C4-2B (cell line): ENCODE data around the gene COQ10B.
"Not testable (repeated sequence)": the region's sequence is repeated elsewhere in the genome, so short reads cannot be mapped to it uniquely, and the experiment has no call there.

Source experiments
- H3K27ac ChIP-seq: fragments of 450-650 bp; 2 replicates; pipeline ENCODE4 v1.5.1; 2017
- ZFX ChIP-seq: fragments of 450-650 bp; IDR thresholded peaks from 2 replicates; pipeline ENCODE4 v1.6.1; 2017
- TF ChIP-seq, protein P1 (sequence below): fragments of 450-650 bp; conservative IDR thresholded peaks from 2 replicates; pipeline ENCODE4 v1.5.1; 2017; ENCODE audit warnings: mild to moderate bottlenecking

COQ10B gene

DNA sequence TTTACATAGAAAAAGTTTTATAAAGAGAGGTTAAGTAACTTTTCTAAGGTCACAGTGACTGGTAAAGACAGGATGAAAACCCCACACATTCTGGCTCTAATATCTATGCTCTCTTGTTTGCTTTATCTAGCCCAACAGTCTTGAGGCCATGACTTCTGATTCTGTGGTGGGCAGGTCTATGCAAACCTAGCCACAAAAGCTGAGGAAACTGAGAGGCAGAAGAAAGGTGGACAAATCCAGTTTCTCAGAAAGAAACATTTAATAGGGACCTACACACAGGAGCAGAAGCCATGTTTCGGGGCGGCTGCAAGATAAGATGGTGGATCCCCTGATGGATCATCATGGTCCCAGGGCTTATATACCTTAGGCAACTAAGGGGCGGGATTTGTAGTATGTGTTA lies 24.4 kb downstream of the COQ10B start:
- no peak overlapping the region for H3K27ac ChIP-seq
- no peak for TF ChIP-seq ZFX
- TF ChIP-seq, protein P1, sequence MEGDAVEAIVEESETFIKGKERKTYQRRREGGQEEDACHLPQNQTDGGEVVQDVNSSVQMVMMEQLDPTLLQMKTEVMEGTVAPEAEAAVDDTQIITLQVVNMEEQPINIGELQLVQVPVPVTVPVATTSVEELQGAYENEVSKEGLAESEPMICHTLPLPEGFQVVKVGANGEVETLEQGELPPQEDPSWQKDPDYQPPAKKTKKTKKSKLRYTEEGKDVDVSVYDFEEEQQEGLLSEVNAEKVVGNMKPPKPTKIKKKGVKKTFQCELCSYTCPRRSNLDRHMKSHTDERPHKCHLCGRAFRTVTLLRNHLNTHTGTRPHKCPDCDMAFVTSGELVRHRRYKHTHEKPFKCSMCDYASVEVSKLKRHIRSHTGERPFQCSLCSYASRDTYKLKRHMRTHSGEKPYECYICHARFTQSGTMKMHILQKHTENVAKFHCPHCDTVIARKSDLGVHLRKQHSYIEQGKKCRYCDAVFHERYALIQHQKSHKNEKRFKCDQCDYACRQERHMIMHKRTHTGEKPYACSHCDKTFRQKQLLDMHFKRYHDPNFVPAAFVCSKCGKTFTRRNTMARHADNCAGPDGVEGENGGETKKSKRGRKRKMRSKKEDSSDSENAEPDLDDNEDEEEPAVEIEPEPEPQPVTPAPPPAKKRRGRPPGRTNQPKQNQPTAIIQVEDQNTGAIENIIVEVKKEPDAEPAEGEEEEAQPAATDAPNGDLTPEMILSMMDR: no peak

DNA sequence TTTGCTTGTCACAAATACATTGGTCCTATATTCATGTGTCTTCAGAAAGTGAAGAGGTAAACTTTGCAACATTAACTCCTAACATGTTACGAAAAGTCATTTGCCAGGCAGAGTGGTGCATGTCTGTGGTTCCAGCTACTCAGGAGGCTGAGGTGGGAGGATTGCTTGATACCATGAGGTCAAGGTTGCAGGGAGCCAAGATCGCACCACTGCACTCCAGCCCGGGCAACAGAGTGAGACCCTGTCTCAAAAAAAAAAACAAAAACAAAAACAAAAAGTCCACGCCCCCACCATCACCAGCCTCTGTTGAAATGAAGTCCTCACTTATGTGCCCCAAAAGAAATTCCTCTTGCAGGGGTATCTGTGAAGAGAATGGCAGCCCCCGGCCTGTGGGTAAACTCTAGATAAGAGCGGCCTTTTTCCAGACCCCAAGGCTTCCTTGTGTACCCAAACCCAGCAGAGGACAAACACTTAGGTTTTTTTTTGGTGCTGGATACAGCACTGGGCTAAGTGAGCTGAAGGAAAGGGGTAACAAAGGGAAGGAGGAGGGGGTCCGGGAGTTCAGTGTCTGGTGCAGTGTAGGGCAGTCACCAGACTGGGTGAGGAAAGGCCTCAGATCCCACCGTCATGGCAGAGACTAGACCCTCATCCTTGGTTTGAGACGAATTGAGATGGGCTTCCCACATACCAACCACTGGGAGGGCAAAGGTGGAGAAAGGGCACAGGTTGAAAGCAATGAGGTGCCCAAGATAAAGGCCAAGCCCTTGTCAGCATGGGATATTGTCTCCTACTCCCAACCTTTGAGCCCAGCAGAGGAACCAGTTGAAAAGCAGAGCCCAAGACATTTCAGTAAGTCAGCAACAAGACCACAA lies 27.0 kb downstream of the COQ10B start:
- no peak for TF ChIP-seq ZFX
- TF ChIP-seq, protein P1: no peak
- H3K27ac ChIP-seq: no peak overlapping the region

DNA sequence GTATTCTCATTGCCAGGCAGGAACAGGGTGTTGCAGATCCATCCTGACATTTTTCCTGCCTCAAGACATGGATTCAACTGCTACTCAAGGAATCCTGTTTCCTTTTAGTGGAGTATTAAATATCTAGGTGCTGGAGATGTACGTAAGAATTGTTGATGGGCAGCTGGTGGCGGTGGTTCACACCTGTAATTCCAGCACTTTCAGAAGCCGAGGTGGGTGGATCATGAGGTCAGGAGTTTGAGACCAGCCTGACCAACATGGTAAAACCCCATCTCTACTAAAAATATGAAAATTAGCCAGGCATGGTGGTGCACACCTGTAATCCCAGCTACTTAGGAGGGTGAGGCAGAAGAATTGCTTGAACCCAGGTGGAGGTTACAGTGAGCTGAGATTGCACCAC lies 30.9 kb downstream of the COQ10B start:
- H3K27ac ChIP-seq: not testable (repeated sequence)

DNA sequence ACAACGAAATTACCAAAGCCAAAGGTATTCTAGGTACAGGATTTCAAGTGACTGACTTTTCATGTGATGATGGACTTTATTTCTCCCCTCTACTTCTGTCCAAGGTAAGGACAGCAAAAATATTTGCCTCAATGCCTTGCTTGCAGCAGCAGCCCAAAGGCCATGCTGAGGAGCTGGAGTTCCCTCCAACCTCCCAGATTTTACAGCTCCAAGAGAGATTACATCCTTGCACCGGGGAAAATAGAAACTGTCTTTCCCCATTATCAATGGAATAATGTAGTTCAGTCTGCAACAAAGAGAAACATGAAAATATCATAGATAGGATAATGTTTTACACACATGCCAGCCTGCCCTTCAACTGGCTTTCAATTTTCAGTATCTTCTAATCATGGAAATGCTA lies 32.8 kb downstream of the COQ10B start:
- no peak overlapping the region for H3K27ac ChIP-seq
- no peak for TF ChIP-seq ZFX
- TF ChIP-seq, protein P1: no peak

DNA sequence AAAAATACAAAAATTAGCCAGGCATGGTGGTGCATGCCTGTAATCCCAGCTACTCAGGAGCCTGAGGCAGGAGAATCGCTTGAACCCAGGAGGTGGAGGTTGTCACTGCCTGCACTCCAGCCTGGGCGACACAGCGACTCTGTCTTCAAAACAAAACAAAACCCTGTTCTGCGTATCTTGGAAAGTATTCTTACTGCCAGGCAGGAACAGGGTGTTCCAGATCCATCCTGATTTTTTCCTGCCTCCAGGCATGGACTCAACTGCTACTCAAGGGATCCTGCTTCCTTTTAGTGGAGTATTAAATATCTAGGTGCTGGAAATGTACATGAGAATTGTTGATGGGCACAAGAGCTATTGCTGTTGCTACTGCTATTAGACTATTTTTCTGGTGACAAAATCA lies 34.0 kb downstream of the COQ10B start:
- TF ChIP-seq, protein P1: no peak
- no peak for TF ChIP-seq ZFX
- H3K27ac ChIP-seq: no peak overlapping the region

DNA sequence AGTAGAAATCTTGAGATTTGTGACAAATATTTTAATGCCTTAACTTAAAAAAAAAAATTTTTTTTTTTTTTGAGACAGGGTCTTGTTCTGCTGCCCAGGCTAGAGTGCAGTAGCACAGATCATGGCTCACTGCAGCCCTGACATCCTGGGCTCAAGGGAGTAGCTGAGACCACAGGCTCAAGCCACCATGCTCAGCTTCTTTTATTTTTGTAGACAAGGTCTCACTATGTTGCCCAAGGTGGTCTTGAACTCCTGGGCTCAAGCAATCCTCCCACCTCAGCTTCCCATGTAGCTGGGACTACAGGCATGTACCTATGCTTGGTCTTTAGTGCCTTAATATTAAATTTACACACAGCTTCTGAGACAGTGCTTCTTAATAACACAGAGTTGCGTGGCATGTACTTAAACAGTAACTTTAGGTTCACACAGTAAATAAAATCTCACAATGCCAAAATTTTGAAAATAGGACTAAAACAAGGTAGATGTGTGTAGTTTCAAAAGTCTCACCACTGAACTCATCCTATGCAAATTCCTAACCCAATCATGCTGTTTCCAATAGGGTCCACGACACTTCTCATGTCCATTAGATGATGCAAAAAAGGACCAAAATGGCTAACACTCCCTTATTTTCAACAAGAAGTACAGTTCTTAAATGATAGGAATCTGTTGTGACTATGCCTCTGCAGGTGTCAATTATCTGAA lies 42.2 kb downstream of the COQ10B start:
- TF ChIP-seq, protein P1: no peak
- no peak for TF ChIP-seq ZFX
- no peak overlapping the region for H3K27ac ChIP-seq

DNA sequence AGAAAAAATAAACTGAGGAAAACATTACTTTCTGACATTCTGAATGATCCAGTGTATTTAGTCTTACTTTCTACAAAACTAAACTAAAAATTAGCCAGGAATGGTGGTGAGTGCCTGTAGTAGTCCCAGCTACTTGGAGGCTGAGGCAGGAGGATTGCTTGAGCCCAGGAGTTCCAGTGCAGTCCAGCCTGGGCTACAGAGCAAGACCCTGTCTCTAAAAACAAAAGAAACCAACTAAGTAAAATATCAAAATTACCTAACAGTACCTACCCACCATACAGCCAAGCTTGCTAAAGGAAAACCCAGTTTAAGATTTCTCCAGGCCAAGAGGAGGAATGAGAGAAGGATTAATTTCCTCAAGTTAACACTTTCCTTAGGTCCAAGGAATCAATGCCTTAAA lies 43.3 kb downstream of the COQ10B start:
- TF ChIP-seq, protein P1: no peak
- H3K27ac ChIP-seq: no peak overlapping the region; the same call in 1 of the 2 replicates
